Measurements from ENCODE around the gene PHACTR3. TPM values are rescaled to one million over a fixed set of nuclear protein-coding genes. Genes with fewer than 3 reads are reported as not detected.

The PHACTR3 gene
- polyA plus RNA-seq, 1 donor (not counting 4 experiments of a cell fraction or from before 2014, with no cell fraction given) = 2.6 TPM

- Histone ChIP-seq H3K4me1 (ENCODE audit: control insufficient read depth, extremely low read depth, insufficient read depth, low read length) (no peaks in the 10 kb centered on the region), H3K9me1 (ENCODE audit: control insufficient read depth, extremely low read depth, insufficient read depth, low read length) (no peaks in the 10 kb centered on the region), H2AFZ (ENCODE audit: control insufficient read depth, low read length) (no peak overlapping the region), H3K4me2 (ENCODE audit: control insufficient read depth, extremely low read depth, insufficient read depth, low read depth, low read length) (no peak overlapping the region), H3K9me3 (ENCODE audit: control insufficient read depth, low read depth, low read length) (no peaks in the 10 kb centered on the region), H3K4me3 (ENCODE audit: control insufficient read depth in 2 of 3, extremely low read depth in 1 of 3, insufficient read depth in 2 of 3, low read depth in 1 of 3, low read length in 3 of 3) (no peak overlapping the region), H3K27ac (ENCODE audit: control insufficient read depth, insufficient read depth, low read length) (no peak overlapping the region), H4K20me1 (ENCODE audit: control insufficient read depth, extremely low read depth, insufficient read depth, low read length) (no peaks in the 10 kb centered on the region), H3K9ac (ENCODE audit: control insufficient read depth, extremely low read depth, insufficient read depth, low read length) (no peak overlapping the region), H3K79me2 (ENCODE audit: control insufficient read depth, insufficient read depth, low read length) (no peaks in the 10 kb centered on the region), H3K36me3 (ENCODE audit: control insufficient read depth in 2 of 2, extremely low read depth in 1 of 2, insufficient read depth in 2 of 2, low read length in 2 of 2) (no peaks in the 10 kb centered on the region), H3K27me3 (ENCODE audit: control insufficient read depth, extremely low read depth, insufficient read depth, low read length) (peaks cover 4% of the 10 kb centered on the region)
- no peak for FAIRE-seq
- no peak for DNase-seq (ENCODE audit: low read depth, low spot score)
- TF ChIP-seq EZH2 (IDR thresholded peaks at IDR 0.05; ENCODE audit: low read length) (no peak), CTCF (optimal IDR thresholded peaks at IDR 0.05 in 1 of 3, IDR thresholded peaks at IDR 0.05 in 1 of 3, conservative IDR thresholded peaks at IDR 0.05 in 1 of 3; ENCODE audit: extremely low read depth in 1 of 3, insufficient read depth in 2 of 3, low read length in 3 of 3) (no peak)
- dilution Hi-C loops (cut with MboI; ENCODE audit: extremely low pct_ligation_motif_present, low sequenced_read_pairs) = no loop called here
Observed at GRCh38 chr20:59789686-59790085, 185.3 kb downstream of the PHACTR3 start.

DNA sequence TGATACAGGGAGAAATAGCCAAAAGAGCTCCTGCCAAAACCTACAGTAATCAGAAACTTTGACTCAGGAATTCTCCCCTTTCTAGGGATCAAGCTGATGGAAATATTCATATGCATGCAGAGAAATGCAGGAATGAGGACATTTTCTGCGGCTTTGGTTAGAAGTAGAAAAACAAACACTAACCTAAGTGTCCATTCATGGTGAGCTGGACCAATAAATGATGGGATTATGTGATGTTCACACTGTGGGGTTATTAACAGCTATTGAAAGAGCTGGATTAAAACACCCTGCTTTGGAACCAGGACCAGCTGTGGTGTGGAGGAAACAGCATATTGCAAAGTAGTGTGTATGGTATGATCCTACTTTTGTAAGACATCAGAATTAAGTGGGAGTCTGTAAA lies 186.0 kb downstream of the PHACTR3 start:
- DNase-seq (ENCODE audit: low read depth, low spot score) = no peak
- H3K4me1 ChIP-seq (ENCODE audit: control insufficient read depth, extremely low read depth, insufficient read depth, low read length) = no peaks in the 10 kb centered on the region
- no peak overlapping the region for H3K4me3 ChIP-seq (ENCODE audit: control insufficient read depth in 2 of 3, extremely low read depth in 1 of 3, insufficient read depth in 2 of 3, low read depth in 1 of 3, low read length in 3 of 3)
- no peaks in the 10 kb centered on the region for H3K79me2 ChIP-seq (ENCODE audit: control insufficient read depth, insufficient read depth, low read length)
- FAIRE-seq = no peak
- H3K36me3 ChIP-seq (ENCODE audit: control insufficient read depth in 2 of 2, extremely low read depth in 1 of 2, insufficient read depth in 2 of 2, low read length in 2 of 2) = no peaks in the 10 kb centered on the region
- H3K27ac ChIP-seq (ENCODE audit: control insufficient read depth, insufficient read depth, low read length) = no peak overlapping the region
- no peaks in the 10 kb centered on the region for H3K9me3 ChIP-seq (ENCODE audit: control insufficient read depth, low read depth, low read length)
- dilution Hi-C loops (cut with MboI; ENCODE audit: extremely low pct_ligation_motif_present, low sequenced_read_pairs) = no loop called here
- no peak overlapping the region for H2AFZ ChIP-seq (ENCODE audit: control insufficient read depth, low read length)
- H3K27me3 ChIP-seq (ENCODE audit: control insufficient read depth, extremely low read depth, insufficient read depth, low read length) = peaks cover 4% of the 10 kb centered on the region
- no peaks in the 10 kb centered on the region for H4K20me1 ChIP-seq (ENCODE audit: control insufficient read depth, extremely low read depth, insufficient read depth, low read length)
- H3K9ac ChIP-seq (ENCODE audit: control insufficient read depth, extremely low read depth, insufficient read depth, low read length) = no peak overlapping the region
- H3K9me1 ChIP-seq (ENCODE audit: control insufficient read depth, extremely low read depth, insufficient read depth, low read length) = no peaks in the 10 kb centered on the region
- TF ChIP-seq CTCF (optimal IDR thresholded peaks at IDR 0.05 in 1 of 3, IDR thresholded peaks at IDR 0.05 in 1 of 3, conservative IDR thresholded peaks at IDR 0.05 in 1 of 3; ENCODE audit: extremely low read depth in 1 of 3, insufficient read depth in 2 of 3, low read length in 3 of 3) (no peak), EZH2 (IDR thresholded peaks at IDR 0.05; ENCODE audit: low read length) (no peak)
- no peak overlapping the region for H3K4me2 ChIP-seq (ENCODE audit: control insufficient read depth, extremely low read depth, insufficient read depth, low read depth, low read length)
